ENCODE measurements around the gene TPRG1L.

DNA sequence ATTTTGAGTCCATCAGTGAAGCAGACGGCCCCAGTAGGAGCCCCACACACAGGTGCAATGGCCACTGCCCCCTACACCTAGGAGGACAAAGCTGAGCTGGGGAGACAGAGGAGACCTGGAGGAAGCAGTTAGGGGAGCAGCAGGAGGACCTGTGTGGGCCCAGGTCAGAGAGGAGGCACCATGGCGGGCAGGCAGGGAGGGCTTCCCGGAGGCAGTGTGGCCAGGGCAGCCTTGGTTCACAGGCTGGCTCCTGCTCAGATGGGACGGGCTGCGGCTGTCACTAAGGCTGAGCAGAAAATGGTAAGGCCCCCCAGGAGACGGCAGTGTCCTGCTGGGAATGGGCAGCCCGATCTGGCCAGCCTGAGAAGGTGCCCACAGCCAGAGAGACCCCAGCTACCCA is 28.9 kb upstream of the TPRG1L start:
- TF ChIP-seq TAF1 (IDR thresholded peaks at IDR 0.05; ENCODE audit: borderline replicate concordance, insufficient read depth, low read length), result no peak
- TF ChIP-seq, protein P1, sequence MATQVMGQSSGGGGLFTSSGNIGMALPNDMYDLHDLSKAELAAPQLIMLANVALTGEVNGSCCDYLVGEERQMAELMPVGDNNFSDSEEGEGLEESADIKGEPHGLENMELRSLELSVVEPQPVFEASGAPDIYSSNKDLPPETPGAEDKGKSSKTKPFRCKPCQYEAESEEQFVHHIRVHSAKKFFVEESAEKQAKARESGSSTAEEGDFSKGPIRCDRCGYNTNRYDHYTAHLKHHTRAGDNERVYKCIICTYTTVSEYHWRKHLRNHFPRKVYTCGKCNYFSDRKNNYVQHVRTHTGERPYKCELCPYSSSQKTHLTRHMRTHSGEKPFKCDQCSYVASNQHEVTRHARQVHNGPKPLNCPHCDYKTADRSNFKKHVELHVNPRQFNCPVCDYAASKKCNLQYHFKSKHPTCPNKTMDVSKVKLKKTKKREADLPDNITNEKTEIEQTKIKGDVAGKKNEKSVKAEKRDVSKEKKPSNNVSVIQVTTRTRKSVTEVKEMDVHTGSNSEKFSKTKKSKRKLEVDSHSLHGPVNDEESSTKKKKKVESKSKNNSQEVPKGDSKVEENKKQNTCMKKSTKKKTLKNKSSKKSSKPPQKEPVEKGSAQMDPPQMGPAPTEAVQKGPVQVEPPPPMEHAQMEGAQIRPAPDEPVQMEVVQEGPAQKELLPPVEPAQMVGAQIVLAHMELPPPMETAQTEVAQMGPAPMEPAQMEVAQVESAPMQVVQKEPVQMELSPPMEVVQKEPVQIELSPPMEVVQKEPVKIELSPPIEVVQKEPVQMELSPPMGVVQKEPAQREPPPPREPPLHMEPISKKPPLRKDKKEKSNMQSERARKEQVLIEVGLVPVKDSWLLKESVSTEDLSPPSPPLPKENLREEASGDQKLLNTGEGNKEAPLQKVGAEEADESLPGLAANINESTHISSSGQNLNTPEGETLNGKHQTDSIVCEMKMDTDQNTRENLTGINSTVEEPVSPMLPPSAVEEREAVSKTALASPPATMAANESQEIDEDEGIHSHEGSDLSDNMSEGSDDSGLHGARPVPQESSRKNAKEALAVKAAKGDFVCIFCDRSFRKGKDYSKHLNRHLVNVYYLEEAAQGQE (IDR thresholded peaks at IDR 0.05; ENCODE audit: insufficient read depth in 1 of 2, low read depth in 2 of 2, low read length in 2 of 2), result no peak

All from PFSK-1 (cell line).